HG02798 (cell line): Measurements from ENCODE around the gene LYAR.

ENCODE experiments used
- ATAC-seq: cut with Tn5 transposase; IDR thresholded peaks from one replicate; pipeline ENCODE4 v1.9.1; 2021; ENCODE audit warnings: mild to moderate bottlenecking; ENCODE audit not compliant: unreplicated experiment, poor library complexity

Gene LYAR

GRCh38 chr4:4317496-4318232 lies 27.7 kb upstream of the LYAR start:
- no peak for ATAC-seq

- ATAC-seq: no peak
Measured at GRCh38 chr4:4316150-4316495, 26.2 kb upstream of the LYAR start.

- ATAC-seq: no peak
Measured at GRCh38 chr4:4315461-4316149, 25.7 kb upstream of the LYAR start.

- no peak for ATAC-seq
Measured at GRCh38 chr4:4311193-4311592, 21.2 kb upstream of the LYAR start.

- no peak for ATAC-seq
Measured at GRCh38 chr4:4308800-4309441, 19.0 kb upstream of the LYAR start.

- no peak for ATAC-seq
Measured at GRCh38 chr4:4306920-4307319, 17.0 kb upstream of the LYAR start.

GRCh38 chr4:4302416-4302815 lies 12.5 kb upstream of the LYAR start:
- ATAC-seq: no peak

GRCh38 chr4:4302001-4302400 lies 12.0 kb upstream of the LYAR start:
- ATAC-seq: no peak

GRCh38 chr4:4299006-4299405 lies 9.1 kb upstream of the LYAR start:
- ATAC-seq: no peak

GRCh38 chr4:4296283-4296846 lies 6.4 kb upstream of the LYAR start:
- ATAC-seq: no peak

GRCh38 chr4:4293279-4293678 lies 3.3 kb upstream of the LYAR start:
- no peak for ATAC-seq

GRCh38 chr4:4289597-4289940 lies 385 bp downstream of the LYAR start:
- peak; percentile 8 for ATAC-seq

- no peak for ATAC-seq
Measured at GRCh38 chr4:4289055-4289454, 899 bp downstream of the LYAR start.

- ATAC-seq: no peak
Measured at GRCh38 chr4:4288098-4288497, 1.9 kb downstream of the LYAR start.

GRCh38 chr4:4284827-4285618 lies 4.9 kb downstream of the LYAR start:
- ATAC-seq: no peak

GRCh38 chr4:4281787-4282186 lies 8.2 kb downstream of the LYAR start:
- ATAC-seq: no peak

GRCh38 chr4:4277531-4277930 lies 12.4 kb downstream of the LYAR start:
- ATAC-seq: no peak

- no peak for ATAC-seq
Measured at GRCh38 chr4:4274226-4274625, 15.7 kb downstream of the LYAR start.

GRCh38 chr4:4271912-4272311 lies 18.0 kb downstream of the LYAR start:
- no peak for ATAC-seq

GRCh38 chr4:4270529-4270928 lies 19.4 kb downstream of the LYAR start:
- ATAC-seq: no peak

GRCh38 chr4:4269856-4270255 lies 20.1 kb downstream of the LYAR start:
- ATAC-seq: no peak
